ENCODE results near the gene GSTT2B. TPM values are rescaled to one million over a fixed set of nuclear protein-coding genes. Genes with fewer than 3 reads are reported as not detected.

GSTT2B gene
- total and polyA plus RNA-seq, 2 of the 8 experiments (the other 6 are each of a cell fraction or from before 2014, with no cell fraction given), result 6.3 to 13.3 TPM

DNA sequence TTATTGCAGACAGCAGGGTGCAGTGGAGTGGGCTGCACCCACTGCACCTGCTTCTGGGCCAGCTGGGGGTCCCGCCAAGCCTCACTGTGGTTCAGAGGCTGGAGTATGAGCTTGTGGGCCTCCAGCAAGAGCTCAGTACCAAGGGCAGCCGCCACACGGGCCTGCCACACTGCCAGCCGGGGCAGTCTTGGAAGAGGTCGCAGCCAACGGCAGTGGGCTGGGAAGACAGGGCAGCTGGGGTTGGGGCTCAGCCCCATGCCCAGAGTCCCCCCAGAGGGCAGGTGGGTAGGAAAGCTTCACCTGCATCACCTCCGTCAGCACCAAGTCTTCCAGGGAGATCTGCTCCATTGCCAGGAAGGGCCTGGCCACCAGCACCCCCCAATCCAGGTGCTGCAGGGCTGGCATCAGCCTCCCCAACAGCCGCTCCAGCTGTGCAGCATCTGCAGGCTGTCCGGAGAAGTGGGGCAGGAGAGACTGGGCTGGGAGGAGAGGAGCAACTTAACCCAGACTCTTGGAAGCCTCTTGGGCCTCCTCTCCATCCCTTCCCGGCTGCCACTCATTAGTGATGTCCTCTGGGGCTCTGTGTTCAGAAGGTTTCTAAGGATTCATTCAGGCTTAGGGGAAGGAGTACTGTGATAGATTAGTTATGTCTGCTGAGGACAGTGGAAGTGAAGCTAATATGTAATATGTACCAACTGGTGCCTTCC lies 45.4 kb upstream of the GSTT2B start (continued):
- TF ChIP-seq, protein P1, sequence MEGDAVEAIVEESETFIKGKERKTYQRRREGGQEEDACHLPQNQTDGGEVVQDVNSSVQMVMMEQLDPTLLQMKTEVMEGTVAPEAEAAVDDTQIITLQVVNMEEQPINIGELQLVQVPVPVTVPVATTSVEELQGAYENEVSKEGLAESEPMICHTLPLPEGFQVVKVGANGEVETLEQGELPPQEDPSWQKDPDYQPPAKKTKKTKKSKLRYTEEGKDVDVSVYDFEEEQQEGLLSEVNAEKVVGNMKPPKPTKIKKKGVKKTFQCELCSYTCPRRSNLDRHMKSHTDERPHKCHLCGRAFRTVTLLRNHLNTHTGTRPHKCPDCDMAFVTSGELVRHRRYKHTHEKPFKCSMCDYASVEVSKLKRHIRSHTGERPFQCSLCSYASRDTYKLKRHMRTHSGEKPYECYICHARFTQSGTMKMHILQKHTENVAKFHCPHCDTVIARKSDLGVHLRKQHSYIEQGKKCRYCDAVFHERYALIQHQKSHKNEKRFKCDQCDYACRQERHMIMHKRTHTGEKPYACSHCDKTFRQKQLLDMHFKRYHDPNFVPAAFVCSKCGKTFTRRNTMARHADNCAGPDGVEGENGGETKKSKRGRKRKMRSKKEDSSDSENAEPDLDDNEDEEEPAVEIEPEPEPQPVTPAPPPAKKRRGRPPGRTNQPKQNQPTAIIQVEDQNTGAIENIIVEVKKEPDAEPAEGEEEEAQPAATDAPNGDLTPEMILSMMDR (IDR thresholded peaks at IDR 0.05; ENCODE audit: control extremely low read depth in 1 of 3, insufficient read depth in 1 of 3, low read depth in 1 of 3, low read length in 3 of 3), result no peak
